Activated CD4-positive, alpha-beta T cell treated with anti-CD3 and anti-CD28 coated beads for 36 hours (primary cell): ENCODE data around the gene CD48. TPM values are rescaled to one million over a fixed set of nuclear protein-coding genes. Genes with fewer than 3 reads are reported as not detected.

Experiments
- ATAC-seq: fragments of 200-7000 bp; cut with Tn5 transposase; one replicate; pipeline ENCODE4 v1.10.0; 2021; ENCODE audit warnings: mild to moderate bottlenecking, moderate library complexity
- CTCF ChIA-PET: fragments of 350-600 bp; sonication (Branson Sonifier 250); formaldehyde crosslinking; loops from one replicate; lab custom pipeline; 2021; ENCODE audit warnings: antibody characterized with exemption; lab: Charles Lee
- POLR2A ChIA-PET: fragments of 350-600 bp; sonication (Branson Sonifier 250); formaldehyde crosslinking; loops from one replicate; lab custom pipeline; 2021; ENCODE audit warnings: antibody characterized with exemption, inconsistent platforms; lab: Charles Lee
- DNase-seq: peaks from one replicate; pipeline ENCODE4 v3.0.0-alpha.2; 2020
- H3K27ac Mint-ChIP-seq: one replicate; pipeline ENCODE4 v1.8.0; 2021; ENCODE audit warnings: mixed read lengths
- H3K27me3 Mint-ChIP-seq: one replicate; pipeline ENCODE4 v1.8.0; 2021; ENCODE audit warnings: mixed read lengths
- H3K36me3 Mint-ChIP-seq: one replicate; pipeline ENCODE4 v1.8.0; 2021; ENCODE audit warnings: low read depth, mixed read lengths
- H3K4me1 Mint-ChIP-seq: one replicate; pipeline ENCODE4 v1.8.0; 2021; ENCODE audit warnings: mixed read lengths
- H3K4me3 Mint-ChIP-seq: one replicate; pipeline ENCODE4 v1.8.0; 2021; ENCODE audit warnings: mild to moderate bottlenecking, moderate library complexity, mixed read lengths
- H3K9me3 Mint-ChIP-seq: one replicate; pipeline ENCODE4 v1.8.0; 2021; ENCODE audit warnings: low read depth, mixed read lengths
- intact Hi-C, 2 experiments: fragments of 100-400 bp; cut with DNase I in 1 of 2; cut with micrococcal nuclease in 1 of 2; formaldehyde crosslinking; loops; one replicate each; pipeline versions ENCODE4 v1.14.2 to v1.15.1; 2022 to 2024; cut with DNase I, micrococcal nuclease
- total RNA-seq, 2 experiments: library from RNA; stranded (reverse); gene quantifications; one replicate each; pipeline ENCODE4 v1.2.3, GENCODE V29; 2021

CD48 gene
- total RNA-seq, 2 experiments from 2014 or later: 180 to 217 TPM

DNA sequence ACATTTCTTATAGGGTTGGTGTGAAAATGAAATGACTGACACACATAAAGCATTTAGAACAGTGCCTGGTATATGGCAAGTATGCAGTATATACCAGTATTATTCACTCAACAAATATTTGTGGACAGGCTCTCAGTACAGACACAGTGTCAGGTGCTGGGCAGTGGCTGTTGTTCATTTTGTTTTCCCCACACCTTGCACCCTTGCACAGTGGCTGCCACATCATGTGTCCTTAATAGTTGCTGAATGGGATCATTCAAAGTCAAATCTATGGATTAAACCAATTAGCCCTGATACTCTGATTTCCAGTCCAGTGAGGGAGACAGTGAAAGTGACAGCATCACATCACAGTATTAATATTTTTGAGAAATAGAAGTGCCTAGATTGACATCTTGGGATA is 67.2 kb downstream of the CD48 start:
- peak overlapping the region; percentile 92 for H3K27ac Mint-ChIP-seq
- DNase-seq: no peak
- H3K27me3 Mint-ChIP-seq: no peaks in the 10 kb centered on the region
- no peak for ATAC-seq
- peaks cover 56% of the 10 kb centered on the region for H3K4me1 Mint-ChIP-seq
- peaks cover 62% of the 10 kb centered on the region for H3K36me3 Mint-ChIP-seq
- intact Hi-C loops: loop anchor here (5.0 kb wide), 2 partner anchors 153 to 1632 kb away; partner anchors contain the start of gene LY9 (in 1 of the 2)
- peak overlapping the region; percentile 93 for H3K4me3 Mint-ChIP-seq
- CTCF ChIA-PET: interaction anchor here (0.7 to 7.0 kb wide), 4 partner anchors 25 to 71 kb away, joined by 3 to 61 read pairs (median 4); no protein-coding TSS in a partner anchor
- no peaks in the 10 kb centered on the region for H3K9me3 Mint-ChIP-seq
- POLR2A ChIA-PET: interaction anchor here (0.7 to 1.0 kb wide), 2 partner anchors 28 to 37 kb away, joined by 3 read pairs; no protein-coding TSS in a partner anchor

DNA sequence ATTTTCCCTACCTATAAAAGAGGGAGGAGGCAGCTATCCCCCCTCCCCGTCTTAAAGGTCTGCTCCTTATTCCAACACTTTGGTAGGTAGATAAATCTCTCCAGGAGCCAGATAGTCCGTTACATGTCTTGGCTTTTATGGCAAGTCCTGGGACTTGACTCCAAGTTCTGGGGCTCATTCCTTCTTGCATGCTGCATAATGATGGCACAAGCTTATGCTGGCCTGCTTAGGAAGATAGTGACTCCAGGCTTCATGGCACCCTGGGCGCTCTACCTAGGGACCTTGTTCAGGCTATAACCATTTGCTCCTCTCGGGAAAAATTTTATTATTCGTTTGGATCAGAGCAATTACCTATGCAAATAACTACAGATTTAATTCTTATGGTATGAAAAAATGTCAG is 68.5 kb downstream of the CD48 start:
- ATAC-seq (no peak), DNase-seq (no peak)
- intact Hi-C loops: loop anchor here (2.0 to 5.0 kb wide), 3 partner anchors 154 to 1631 kb away; partner anchors contain the start of genes F11R (in 1 of the 2) and LY9 (in 1 of the 2)
- CTCF ChIA-PET: interaction anchor here (1.0 to 2.0 kb wide), 8 partner anchors 14 to 132 kb away, joined by 3 to 10 read pairs (median 3); no protein-coding TSS in a partner anchor
- peaks cover 59% of the 10 kb centered on the region for H3K4me1 Mint-ChIP-seq
- H3K27ac Mint-ChIP-seq: peak overlapping the region; percentile 92
- H3K36me3 Mint-ChIP-seq: peaks cover 71% of the 10 kb centered on the region
- POLR2A ChIA-PET: interaction anchor here (0.8 kb wide), 1 partner anchor 32 kb away, joined by 4 read pairs; no protein-coding TSS in a partner anchor
- peak overlapping the region; percentile 93 for H3K4me3 Mint-ChIP-seq
- H3K9me3 Mint-ChIP-seq: no peaks in the 10 kb centered on the region
- no peaks in the 10 kb centered on the region for H3K27me3 Mint-ChIP-seq

- Mint-ChIP-seq H3K27ac (peak overlapping the region; percentile 92), H3K27me3 (no peaks in the 10 kb centered on the region), H3K36me3 (peaks cover 80% of the 10 kb centered on the region), H3K9me3 (no peaks in the 10 kb centered on the region), H3K4me1 (peaks cover 61% of the 10 kb centered on the region), H3K4me3 (peak overlapping the region; percentile 93)
- no peak for DNase-seq
- ChIA-PET CTCF (interaction anchor here (0.6 to 2.0 kb wide), 10 partner anchors 9 to 451 kb away, joined by 3 to 10 read pairs (median 4); no protein-coding TSS in a partner anchor), POLR2A (interaction anchor here (0.7 to 1.0 kb wide), 3 partner anchors 15 to 554 kb away, joined by 3 to 5 read pairs (median 4); no protein-coding TSS in a partner anchor)
- no peak for ATAC-seq
- intact Hi-C loops: loop anchor here (2.0 to 5.0 kb wide), 3 partner anchors 155 to 1630 kb away; partner anchors contain the start of genes F11R (in 1 of the 2) and LY9 (in 1 of the 2)
These were observed 69.4 kb downstream of the CD48 start for GRCh38 chr1:160642281-160642644.

GRCh38 chr1:160641323-160642280 is 70.0 kb downstream of the CD48 start:
- Mint-ChIP-seq H3K4me3 (peak overlapping the region; percentile 93), H3K4me1 (peaks cover 67% of the 10 kb centered on the region), H3K27me3 (no peaks in the 10 kb centered on the region), H3K27ac (peak overlapping the region; percentile 92), H3K9me3 (no peaks in the 10 kb centered on the region), H3K36me3 (peaks cover 87% of the 10 kb centered on the region)
- ChIA-PET CTCF (interaction anchor here (0.6 to 2.0 kb wide), 11 partner anchors 10 to 452 kb away, joined by 3 to 11 read pairs (median 4); no protein-coding TSS in a partner anchor), POLR2A (interaction anchor here (0.7 to 1.9 kb wide), 4 partner anchors 14 to 553 kb away, joined by 3 to 21 read pairs (median 4); no protein-coding TSS in a partner anchor)
- ATAC-seq (peak; percentile 30), DNase-seq (peak; percentile 50)
- intact Hi-C loops: loop anchor here (2.0 to 5.0 kb wide), 4 partner anchors 67 to 1629 kb away; partner anchors contain the start of genes F11R (in 1 of the 2) and LY9 (in 1 of the 2)

- Mint-ChIP-seq H3K27ac (peak overlapping the region; percentile 92), H3K9me3 (no peaks in the 10 kb centered on the region), H3K36me3 (peaks cover 88% of the 10 kb centered on the region), H3K4me3 (peak overlapping the region; percentile 93), H3K4me1 (peaks cover 77% of the 10 kb centered on the region), H3K27me3 (no peaks in the 10 kb centered on the region)
- ATAC-seq (peak; percentile 59), DNase-seq (no peak)
- POLR2A ChIA-PET: interaction anchor here (0.6 to 1.9 kb wide), 9 partner anchors 9 to 67 kb away, joined by 3 to 21 read pairs (median 4); no protein-coding TSS in a partner anchor
- CTCF ChIA-PET: interaction anchor here (0.5 to 2.1 kb wide), 14 partner anchors 10 to 552 kb away, joined by 3 to 16 read pairs (median 4); partner anchors contain the start of gene LY9
- intact Hi-C loops: loop anchor here (1.0 to 5.0 kb wide), 4 partner anchors 17 to 1628 kb away; partner anchors contain the start of gene LY9 (in 1 of the 2)
These were observed 71.1 kb downstream of the CD48 start for GRCh38 chr1:160640359-160641123.

GRCh38 chr1:160639652-160640051 is 72.0 kb downstream of the CD48 start:
- no peak for ATAC-seq
- intact Hi-C loops: loop anchor here (1.0 to 5.0 kb wide), 4 partner anchors 16 to 1627 kb away; partner anchors contain the start of gene LY9 (in 1 of the 2)
- peak; percentile 38 for DNase-seq
- H3K36me3 Mint-ChIP-seq: peaks cover 88% of the 10 kb centered on the region
- POLR2A ChIA-PET: interaction anchor here (0.6 to 1.9 kb wide), 6 partner anchors 10 to 68 kb away, joined by 3 to 21 read pairs (median 6); no protein-coding TSS in a partner anchor
- H3K27me3 Mint-ChIP-seq: no peaks in the 10 kb centered on the region
- H3K4me3 Mint-ChIP-seq: peak overlapping the region; percentile 67
- CTCF ChIA-PET: interaction anchor here (0.5 to 2.1 kb wide), 13 partner anchors 12 to 551 kb away, joined by 3 to 16 read pairs (median 3); partner anchors contain the start of gene LY9
- peak overlapping the region; percentile 95 for H3K27ac Mint-ChIP-seq
- H3K9me3 Mint-ChIP-seq: no peaks in the 10 kb centered on the region
- peaks cover 84% of the 10 kb centered on the region for H3K4me1 Mint-ChIP-seq

GRCh38 chr1:160638926-160639325 is 72.7 kb downstream of the CD48 start:
- Mint-ChIP-seq H3K27ac (peak overlapping the region; percentile 95), H3K36me3 (peaks cover 88% of the 10 kb centered on the region), H3K9me3 (no peaks in the 10 kb centered on the region), H3K4me3 (peak overlapping the region; percentile 67), H3K4me1 (peaks cover 91% of the 10 kb centered on the region), H3K27me3 (no peaks in the 10 kb centered on the region)
- ChIA-PET POLR2A (no interaction called here), CTCF (interaction anchor here (1.4 to 2.1 kb wide), 3 partner anchors 12 to 29 kb away, joined by 5 to 16 read pairs (median 8); no protein-coding TSS in a partner anchor)
- intact Hi-C loops: loop anchor here in 1 of 2 experiments (1.0 kb wide), 1 partner anchor 10 kb away; no protein-coding TSS in a partner anchor
- DNase-seq (no peak), ATAC-seq (no peak)

- intact Hi-C loops: loop anchor here in 1 of 2 experiments (1.0 kb wide), 1 partner anchor 9 kb away; no protein-coding TSS in a partner anchor
- H3K27ac Mint-ChIP-seq: peak overlapping the region; percentile 95
- peaks cover 93% of the 10 kb centered on the region for H3K4me1 Mint-ChIP-seq
- ATAC-seq: no peak
- no peak for DNase-seq
- peak overlapping the region; percentile 67 for H3K4me3 Mint-ChIP-seq
- peaks cover 88% of the 10 kb centered on the region for H3K36me3 Mint-ChIP-seq
- no peaks in the 10 kb centered on the region for H3K27me3 Mint-ChIP-seq
- ChIA-PET POLR2A (interaction anchor here (0.8 to 1.2 kb wide), 2 partner anchors 10 to 34 kb away, joined by 3 read pairs; no protein-coding TSS in a partner anchor), CTCF (interaction anchor here (2.1 kb wide), 1 partner anchor 30 kb away, joined by 8 read pairs; no protein-coding TSS in a partner anchor)
- no peaks in the 10 kb centered on the region for H3K9me3 Mint-ChIP-seq
These were observed 73.1 kb downstream of the CD48 start for GRCh38 chr1:160638540-160638857.

DNA sequence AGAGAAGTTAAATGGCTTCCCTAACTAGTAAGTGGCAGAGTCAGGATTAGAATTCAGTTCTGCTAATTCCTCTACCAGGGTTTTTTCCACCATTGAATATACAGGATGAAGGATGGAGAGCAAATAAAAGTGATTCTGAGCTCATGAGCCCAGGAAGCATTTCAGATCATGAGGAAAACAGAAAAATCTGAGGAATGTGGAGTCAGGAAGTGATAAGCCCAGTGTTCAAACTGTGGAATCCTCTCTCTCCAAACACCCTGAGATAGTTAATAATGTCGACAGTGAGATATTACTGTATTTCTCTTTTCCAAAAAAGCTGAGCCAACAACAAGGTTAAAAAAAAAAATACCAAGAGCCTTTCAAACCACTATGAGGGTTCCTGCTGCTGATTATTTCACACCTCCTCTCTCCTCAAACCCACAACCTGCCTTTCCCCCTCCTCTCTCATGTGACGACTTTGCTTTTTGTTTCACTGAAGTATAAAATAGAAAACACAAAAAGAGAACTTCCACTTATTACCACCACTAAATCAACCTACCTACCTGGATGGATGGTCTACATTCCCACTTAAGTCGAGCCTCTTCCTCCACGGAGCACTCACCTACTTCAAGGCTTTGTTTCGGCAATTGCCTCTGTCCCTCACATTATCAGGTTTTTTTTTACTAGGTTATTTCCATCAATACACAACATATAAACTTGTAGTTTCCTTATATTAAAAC is 73.6 kb downstream of the CD48 start:
- no peaks in the 10 kb centered on the region for H3K27me3 Mint-ChIP-seq
- H3K27ac Mint-ChIP-seq: peak overlapping the region; percentile 95
- peak overlapping the region; percentile 67 for H3K4me3 Mint-ChIP-seq
- ChIA-PET POLR2A (interaction anchor here (0.6 to 1.2 kb wide), 3 partner anchors 9 to 34 kb away, joined by 3 to 4 read pairs (median 3); no protein-coding TSS in a partner anchor), CTCF (interaction anchor here (1.0 kb wide), 1 partner anchor 12 kb away, joined by 4 read pairs; no protein-coding TSS in a partner anchor)
- DNase-seq: peak; percentile 59
- H3K9me3 Mint-ChIP-seq: no peaks in the 10 kb centered on the region
- H3K36me3 Mint-ChIP-seq: peaks cover 88% of the 10 kb centered on the region
- intact Hi-C loops: loop anchor here in 1 of 2 experiments (1.0 kb wide), 1 partner anchor 9 kb away; no protein-coding TSS in a partner anchor
- peaks cover 93% of the 10 kb centered on the region for H3K4me1 Mint-ChIP-seq
- peak; percentile 48 for ATAC-seq
